ENCODE data around the gene ANAPC10.
A peak's percentile ranks its signal among the peaks of the same experiment; 100 is the strongest.
"Not testable (repeated sequence)": the region's sequence is repeated elsewhere in the genome, so short reads cannot be mapped to it uniquely, and the experiment has no call there.

The ANAPC10 gene, protein sequence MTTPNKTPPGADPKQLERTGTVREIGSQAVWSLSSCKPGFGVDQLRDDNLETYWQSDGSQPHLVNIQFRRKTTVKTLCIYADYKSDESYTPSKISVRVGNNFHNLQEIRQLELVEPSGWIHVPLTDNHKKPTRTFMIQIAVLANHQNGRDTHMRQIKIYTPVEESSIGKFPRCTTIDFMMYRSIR

DNA sequence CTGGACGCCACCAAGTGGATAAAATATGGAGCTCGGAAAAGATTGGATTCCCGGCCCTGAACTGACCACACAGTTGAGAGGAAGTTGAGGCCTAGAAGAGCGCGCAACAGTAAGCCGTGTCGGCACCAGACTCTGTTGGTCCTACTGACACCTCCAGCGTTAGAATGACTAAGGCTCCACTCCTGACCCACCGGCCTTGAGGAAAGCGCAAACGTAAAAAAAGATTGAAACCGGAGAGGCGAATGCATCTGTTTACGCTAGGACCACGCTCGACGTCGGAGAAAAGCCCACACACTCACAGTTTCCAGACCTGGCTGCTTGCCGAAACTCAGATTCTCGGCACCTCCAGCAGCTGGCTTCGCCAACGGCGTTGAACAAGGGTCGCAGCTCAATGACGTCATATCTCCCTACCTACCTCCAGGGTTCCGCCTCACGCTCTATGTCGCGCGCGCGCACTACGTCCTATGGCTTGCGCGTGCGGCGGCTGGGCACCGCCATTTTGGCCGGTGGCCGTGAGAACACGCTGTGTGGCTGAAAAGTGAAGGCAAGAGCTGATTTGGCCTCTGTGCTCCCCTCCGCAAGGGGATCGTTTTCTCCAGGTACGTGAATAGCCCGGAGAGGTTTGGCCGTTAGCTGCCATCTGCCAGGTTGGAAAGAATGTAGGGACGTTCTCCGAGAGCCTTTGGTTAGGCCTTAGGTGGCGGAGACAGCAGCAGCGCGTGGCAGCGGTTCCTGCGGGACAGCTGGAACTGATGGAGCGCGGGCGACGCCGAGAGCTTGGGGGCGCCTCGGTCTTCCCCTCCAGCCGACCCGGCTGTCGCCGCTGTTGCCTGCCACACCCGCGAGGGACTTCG is at the start of gene ANAPC10, which contains the start of gene ABCE1:
Gene ANAPC10, minus strand, starts transcription at position 376 of the 854 bp plus-strand sequence. CDS start 2,097 bp downstream, outside the sequence.
Gene ABCE1, plus strand, starts transcription at position 491 of the 854 bp plus-strand sequence. CDS start 6,102 bp downstream, outside the sequence.
- DNase-seq (ENCODE audit: low read depth in 1 of 2, low spot score in 1 of 2): peak; percentile 82 to 96
- in situ Hi-C loops (cut with HindIII; ENCODE audit: low pct_unique_long_range_greater_than_20kb, low sequenced_read_pairs): no loop called here
- no peak for TF ChIP-seq JUND (IDR thresholded peaks at IDR 0.05; ENCODE audit: low read depth)

DNA sequence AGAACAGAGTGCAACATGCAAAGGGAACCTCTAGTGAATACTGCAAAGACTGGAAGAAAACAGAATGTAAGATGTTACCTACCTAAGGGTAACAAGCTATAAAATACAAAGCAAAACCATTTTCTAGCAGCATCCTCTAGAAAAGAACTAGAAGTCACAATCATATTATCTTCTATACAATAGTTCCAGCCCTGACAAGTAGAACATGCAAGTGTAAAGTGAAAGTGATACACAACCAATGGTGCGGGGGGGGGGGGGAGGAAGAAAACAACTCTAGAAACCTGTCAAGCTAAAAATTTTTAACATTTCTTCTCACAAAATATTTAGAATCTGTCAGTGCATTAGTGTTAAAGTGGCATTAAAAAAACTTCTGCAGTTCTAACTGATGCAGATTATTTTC is 38.2 kb upstream of the ANAPC10 start:
- in situ Hi-C loops (cut with HindIII; ENCODE audit: low pct_unique_long_range_greater_than_20kb, low sequenced_read_pairs); DNase-seq (ENCODE audit: low read depth in 1 of 2, low spot score in 1 of 2): not testable (repeated sequence)

DNA sequence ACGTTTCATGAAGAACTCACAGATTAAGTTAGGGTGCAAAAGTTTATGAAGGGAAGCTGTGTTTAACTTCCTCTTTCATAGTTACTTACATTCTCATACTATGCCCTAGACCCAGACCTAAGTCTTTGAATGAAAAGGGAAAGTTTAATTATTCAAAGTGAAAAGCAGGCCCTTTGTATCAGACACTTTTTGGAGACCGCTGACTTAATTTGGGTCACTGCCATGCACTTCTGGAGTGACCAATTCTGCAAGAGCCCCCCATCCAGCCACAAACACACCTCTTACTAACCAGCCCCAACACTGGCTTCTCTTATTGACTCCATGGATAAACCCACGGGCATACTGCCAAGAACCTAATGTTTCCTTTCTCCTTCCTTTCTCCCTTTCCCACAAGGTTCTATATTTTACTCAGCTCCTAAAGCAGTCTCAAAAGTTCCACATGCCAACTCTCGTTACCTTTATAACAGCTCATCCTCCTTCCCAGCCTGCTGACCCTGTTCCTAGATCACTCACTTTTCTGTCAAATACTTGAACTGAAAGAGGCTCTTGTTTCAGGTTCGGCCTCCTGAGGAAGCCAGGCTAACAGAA is 34.6 kb upstream of the ANAPC10 start:
- in situ Hi-C loops (cut with HindIII; ENCODE audit: low pct_unique_long_range_greater_than_20kb, low sequenced_read_pairs): no loop called here
- DNase-seq (ENCODE audit: low read depth in 1 of 2, low spot score in 1 of 2): no peak
- no peak for TF ChIP-seq JUND (IDR thresholded peaks at IDR 0.05; ENCODE audit: low read depth)

DNA sequence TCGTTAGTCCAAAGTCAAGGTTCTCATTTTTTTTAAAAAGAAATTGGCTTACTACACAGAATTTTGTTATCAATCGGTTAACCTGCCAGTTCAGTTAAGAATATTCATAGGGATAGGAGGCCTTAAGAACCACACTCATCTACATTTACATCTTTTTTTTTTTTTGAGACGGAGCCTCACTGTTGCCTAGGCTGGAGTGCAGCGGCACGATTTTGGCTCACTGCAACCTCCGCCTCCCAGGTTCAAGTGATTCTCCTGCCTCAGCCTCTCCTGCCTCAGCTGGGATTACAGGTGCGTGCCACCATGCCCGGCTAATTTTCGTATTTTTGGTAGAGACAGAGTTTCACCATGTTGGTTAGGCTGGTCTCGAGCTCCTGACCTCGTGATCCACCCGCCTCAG is 33.9 kb upstream of the ANAPC10 start:
- no peak for TF ChIP-seq JUND (IDR thresholded peaks at IDR 0.05; ENCODE audit: low read depth)
- DNase-seq (ENCODE audit: low read depth in 1 of 2, low spot score in 1 of 2): no peak
- in situ Hi-C loops (cut with HindIII; ENCODE audit: low pct_unique_long_range_greater_than_20kb, low sequenced_read_pairs): no loop called here

DNA sequence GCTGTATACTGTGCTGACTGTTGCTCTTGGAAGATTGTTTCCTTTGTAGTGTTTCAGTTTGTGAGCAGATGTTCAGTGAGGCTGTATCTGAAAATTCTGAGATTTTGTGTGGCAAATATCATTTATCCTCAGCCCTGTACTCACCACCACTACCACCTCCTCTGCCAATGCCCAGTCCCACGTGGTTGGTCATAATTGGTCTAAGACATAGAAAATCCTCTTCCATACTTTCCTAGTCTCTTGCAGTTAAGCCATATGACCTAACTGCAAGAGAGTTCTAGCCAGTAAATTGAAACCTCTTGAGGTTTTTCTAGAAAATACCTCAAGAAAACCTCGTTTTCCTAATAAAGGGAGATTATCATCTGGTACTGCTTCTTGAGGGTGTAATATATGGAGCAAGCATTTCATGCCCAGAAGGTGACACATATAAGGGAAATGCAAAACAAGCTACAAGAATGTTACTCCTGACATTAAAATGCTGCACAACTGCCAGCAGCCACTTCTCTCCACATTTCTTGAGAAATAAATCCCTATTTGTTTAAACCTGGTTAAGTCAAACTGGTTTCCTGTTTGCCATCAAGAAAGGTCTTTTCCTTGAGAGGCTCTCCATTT is 32.9 kb upstream of the ANAPC10 start:
- in situ Hi-C loops (cut with HindIII; ENCODE audit: low pct_unique_long_range_greater_than_20kb, low sequenced_read_pairs): no loop called here
- peak in 1 of 2 experiments; percentile 23 for DNase-seq (ENCODE audit: low read depth in 1 of 2, low spot score in 1 of 2)
- TF ChIP-seq JUND (IDR thresholded peaks at IDR 0.05; ENCODE audit: low read depth): no peak

DNA sequence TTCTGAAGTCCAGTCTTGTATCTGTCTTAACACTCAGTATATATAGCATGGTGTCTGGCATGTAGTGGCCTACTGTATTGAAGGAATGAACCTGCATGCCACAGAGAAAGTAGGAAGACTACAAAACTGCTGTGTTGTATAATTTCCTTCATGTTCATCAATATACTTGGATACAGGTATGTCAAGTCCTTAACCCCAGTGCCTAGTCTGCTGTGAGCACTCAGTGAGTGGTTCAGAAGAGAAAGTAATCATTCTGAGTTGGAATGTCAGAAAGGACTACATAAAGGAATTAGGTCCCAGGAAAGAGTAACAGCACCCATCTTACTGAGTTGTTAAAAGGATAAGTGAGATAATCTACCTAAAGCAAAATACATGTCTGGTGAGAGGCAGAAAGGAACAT is 32.1 kb upstream of the ANAPC10 start:
- TF ChIP-seq JUND (IDR thresholded peaks at IDR 0.05; ENCODE audit: low read depth): no peak
- in situ Hi-C loops (cut with HindIII; ENCODE audit: low pct_unique_long_range_greater_than_20kb, low sequenced_read_pairs): no loop called here
- no peak for DNase-seq (ENCODE audit: low read depth in 1 of 2, low spot score in 1 of 2)

DNA sequence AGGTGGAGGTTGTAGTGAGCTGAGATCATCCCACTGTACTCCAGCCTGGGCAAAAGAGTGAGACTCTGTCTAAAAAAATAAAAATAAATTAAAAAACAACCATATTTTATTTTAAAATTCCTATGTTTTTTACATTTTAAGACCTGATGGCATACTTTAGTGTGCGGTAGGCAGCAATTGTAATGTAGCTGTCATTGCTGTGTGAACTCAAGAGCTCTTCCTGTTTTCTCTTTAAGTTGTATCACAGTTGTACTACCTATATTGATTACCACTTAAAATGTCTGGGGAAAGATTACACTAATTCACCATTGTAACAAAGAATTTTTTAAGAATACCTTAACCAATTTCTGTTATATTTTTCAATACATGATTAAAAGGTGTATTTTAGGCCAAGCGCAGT is 27.4 kb upstream of the ANAPC10 start:
- no peak for TF ChIP-seq JUND (IDR thresholded peaks at IDR 0.05; ENCODE audit: low read depth)
- DNase-seq (ENCODE audit: low read depth in 1 of 2, low spot score in 1 of 2): no peak
- in situ Hi-C loops (cut with HindIII; ENCODE audit: low pct_unique_long_range_greater_than_20kb, low sequenced_read_pairs): no loop called here

DNA sequence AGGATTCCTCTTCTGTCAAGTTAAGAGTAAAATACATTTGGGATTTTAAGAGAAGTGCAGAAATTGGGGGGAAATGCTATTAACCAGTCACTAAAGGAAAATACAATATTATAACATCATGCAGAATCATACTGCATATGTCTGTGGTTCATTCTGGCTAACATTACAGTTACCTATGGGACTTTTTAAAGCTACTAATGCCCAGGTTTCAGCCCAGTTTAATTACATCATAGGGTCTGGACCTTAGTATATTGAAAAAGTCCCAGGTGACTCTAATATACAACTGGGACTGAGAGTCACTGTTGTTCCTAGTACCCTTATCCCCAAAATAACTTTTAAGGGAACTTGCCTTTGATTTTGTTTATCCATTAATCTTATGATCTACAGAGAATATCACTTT is 10.1 kb upstream of the ANAPC10 start:
- in situ Hi-C loops (cut with HindIII; ENCODE audit: low pct_unique_long_range_greater_than_20kb, low sequenced_read_pairs): no loop called here
- no peak for TF ChIP-seq JUND (IDR thresholded peaks at IDR 0.05; ENCODE audit: low read depth)
- DNase-seq (ENCODE audit: low read depth in 1 of 2, low spot score in 1 of 2): no peak

DNA sequence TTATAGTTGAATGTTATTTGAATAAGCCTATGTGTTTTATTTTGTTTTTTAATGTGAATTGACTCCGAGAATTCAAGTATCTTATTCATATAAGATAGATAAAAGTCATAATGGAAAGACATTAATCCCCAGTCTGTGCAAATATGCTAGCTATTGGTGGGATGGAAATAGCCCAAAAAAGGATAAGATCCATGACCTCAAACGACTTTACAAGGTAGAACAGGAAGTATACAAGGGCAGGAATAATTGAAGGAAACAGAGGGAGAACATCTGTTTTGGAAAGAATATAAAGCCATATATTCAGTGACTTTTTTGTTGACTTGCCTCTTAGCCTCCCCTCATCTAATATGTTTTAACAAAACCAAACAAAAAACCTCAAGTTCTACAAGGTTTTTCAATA is 9.1 kb upstream of the ANAPC10 start:
- no peak for DNase-seq (ENCODE audit: low read depth in 1 of 2, low spot score in 1 of 2)
- in situ Hi-C loops (cut with HindIII; ENCODE audit: low pct_unique_long_range_greater_than_20kb, low sequenced_read_pairs): no loop called here
- no peak for TF ChIP-seq JUND (IDR thresholded peaks at IDR 0.05; ENCODE audit: low read depth)

DNA sequence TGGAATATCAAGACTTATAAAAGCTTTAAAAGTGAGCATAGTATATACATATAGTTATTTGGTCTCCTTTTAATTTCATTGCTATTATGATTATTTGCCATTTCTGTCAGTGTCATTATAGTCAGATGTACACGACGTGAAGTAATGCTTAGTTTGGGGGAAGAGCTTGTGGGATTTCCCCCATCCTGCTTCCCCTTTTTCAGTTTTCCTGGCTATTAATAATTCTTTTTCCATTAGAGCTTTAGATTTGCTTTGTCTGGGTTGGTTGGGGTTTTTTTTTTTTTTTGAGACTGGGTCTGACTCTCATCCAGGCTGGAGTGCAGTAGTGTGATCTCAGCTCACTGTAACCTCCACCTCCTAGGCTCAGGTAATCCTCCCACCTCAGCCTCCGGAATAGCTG is 5.5 kb upstream of the ANAPC10 start:
- no peak for DNase-seq (ENCODE audit: low read depth in 1 of 2, low spot score in 1 of 2)
- in situ Hi-C loops (cut with HindIII; ENCODE audit: low pct_unique_long_range_greater_than_20kb, low sequenced_read_pairs): no loop called here
- TF ChIP-seq JUND (IDR thresholded peaks at IDR 0.05; ENCODE audit: low read depth): no peak

DNA sequence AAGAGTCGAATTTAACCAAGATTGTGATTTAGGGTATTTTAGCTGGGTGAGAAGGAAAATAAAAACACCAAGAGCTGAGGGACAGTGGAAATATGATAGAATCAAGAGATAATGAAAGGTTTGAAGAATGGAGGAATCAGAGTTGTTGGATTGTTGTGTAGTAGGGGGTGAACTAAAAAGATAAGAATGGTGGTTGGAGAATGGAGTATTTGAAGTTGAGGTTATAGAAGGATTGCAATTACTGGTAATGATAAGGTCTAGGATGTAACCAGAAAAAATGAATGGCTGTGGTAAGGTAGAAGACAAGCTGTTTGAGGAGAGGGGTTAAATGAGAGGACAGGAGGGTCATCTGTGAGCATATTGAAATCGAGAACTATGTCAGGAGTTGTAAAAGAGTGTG is 4.6 kb upstream of the ANAPC10 start:
- no peak for DNase-seq (ENCODE audit: low read depth in 1 of 2, low spot score in 1 of 2)
- no peak for TF ChIP-seq JUND (IDR thresholded peaks at IDR 0.05; ENCODE audit: low read depth)
- in situ Hi-C loops (cut with HindIII; ENCODE audit: low pct_unique_long_range_greater_than_20kb, low sequenced_read_pairs): no loop called here

DNA sequence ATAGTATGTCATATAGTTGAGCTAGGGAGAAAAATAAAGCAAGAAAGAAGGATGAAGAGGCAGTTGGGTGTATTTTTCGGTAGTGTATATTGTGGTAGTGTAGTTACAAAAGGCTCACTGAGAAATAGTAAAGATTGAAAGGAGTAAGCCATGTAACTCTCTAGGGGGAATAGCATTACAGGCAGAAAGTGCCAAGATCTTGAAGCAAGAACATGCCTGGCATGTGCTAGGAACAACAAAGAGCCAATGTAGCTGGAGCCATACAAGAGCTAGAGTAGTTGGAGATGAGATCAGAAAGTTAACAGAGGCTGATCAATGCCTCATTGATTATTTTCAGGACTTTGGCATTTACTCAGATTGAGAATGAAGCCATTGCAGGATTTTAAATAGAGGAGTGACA is 3.1 kb upstream of the ANAPC10 start:
- TF ChIP-seq JUND (IDR thresholded peaks at IDR 0.05; ENCODE audit: low read depth): no peak
- in situ Hi-C loops (cut with HindIII; ENCODE audit: low pct_unique_long_range_greater_than_20kb, low sequenced_read_pairs): no loop called here
- DNase-seq (ENCODE audit: low read depth in 1 of 2, low spot score in 1 of 2): no peak

DNA sequence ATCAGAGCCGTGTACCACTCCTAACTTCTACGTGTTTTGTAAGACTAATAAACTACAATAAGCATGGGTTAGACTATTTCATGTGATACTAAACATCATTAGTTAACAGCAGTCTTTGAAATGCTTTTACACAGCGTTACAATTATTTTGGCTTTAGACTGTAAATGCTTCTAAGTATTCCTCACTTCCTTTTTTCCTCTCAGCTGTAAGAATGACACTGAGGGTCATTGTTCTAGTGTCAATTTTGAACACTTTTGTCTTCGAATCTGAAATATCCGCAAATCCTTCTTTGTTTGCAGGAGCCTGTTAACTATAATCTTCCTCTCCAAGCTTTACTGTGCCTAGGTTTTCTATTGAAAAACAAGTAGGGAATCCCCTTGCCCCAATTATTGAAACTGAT is 1.7 kb upstream of the ANAPC10 start:
- DNase-seq (ENCODE audit: low read depth in 1 of 2, low spot score in 1 of 2): no peak
- in situ Hi-C loops (cut with HindIII; ENCODE audit: low pct_unique_long_range_greater_than_20kb, low sequenced_read_pairs): no loop called here
- TF ChIP-seq JUND (IDR thresholded peaks at IDR 0.05; ENCODE audit: low read depth): no peak

Data from T47D (cell line).